Thyroid gland (tissue), 4 donors: ENCODE measurements around the gene PARD3B.

Source experiments
- CTCF ChIP-seq, 6 experiments: fragments of 200-600 bp in 3 of 6; fragments of 450-650 bp in 3 of 6; sonication (generic) in 3 of 6; IDR thresholded peaks; one replicate each; pipeline ENCODE4 v1.5.1; 2016 to 2019; ENCODE audit warnings: antibody characterized with exemption in 6 of 6, mild to moderate bottlenecking in 2 of 6, inconsistent platforms in 1 of 6, moderate library complexity in 1 of 6
- POLR2A ChIP-seq, 2 donors: fragments of 450-650 bp; IDR thresholded peaks; one replicate each; pipeline ENCODE4 v1.6.1; 2017; ENCODE audit warnings: antibody characterized with exemption in 2 of 2, mild to moderate bottlenecking in 2 of 2, moderate library complexity in 1 of 2

GRCh38 chr2:204853905-204854304 is 308.6 kb downstream of the PARD3B start:
- no peak for TF ChIP-seq CTCF (IDR thresholded peaks at IDR 0.05)
- TF ChIP-seq POLR2A (IDR thresholded peaks at IDR 0.05) = no peak
